Measurements from ENCODE around the gene RAB37. TPM values are rescaled to one million over a fixed set of nuclear protein-coding genes. Genes with fewer than 3 reads are reported as not detected.

The RAB37 gene
- total RNA-seq, 2 experiments from 2014 or later = 19.0 to 21.1 TPM

DNA sequence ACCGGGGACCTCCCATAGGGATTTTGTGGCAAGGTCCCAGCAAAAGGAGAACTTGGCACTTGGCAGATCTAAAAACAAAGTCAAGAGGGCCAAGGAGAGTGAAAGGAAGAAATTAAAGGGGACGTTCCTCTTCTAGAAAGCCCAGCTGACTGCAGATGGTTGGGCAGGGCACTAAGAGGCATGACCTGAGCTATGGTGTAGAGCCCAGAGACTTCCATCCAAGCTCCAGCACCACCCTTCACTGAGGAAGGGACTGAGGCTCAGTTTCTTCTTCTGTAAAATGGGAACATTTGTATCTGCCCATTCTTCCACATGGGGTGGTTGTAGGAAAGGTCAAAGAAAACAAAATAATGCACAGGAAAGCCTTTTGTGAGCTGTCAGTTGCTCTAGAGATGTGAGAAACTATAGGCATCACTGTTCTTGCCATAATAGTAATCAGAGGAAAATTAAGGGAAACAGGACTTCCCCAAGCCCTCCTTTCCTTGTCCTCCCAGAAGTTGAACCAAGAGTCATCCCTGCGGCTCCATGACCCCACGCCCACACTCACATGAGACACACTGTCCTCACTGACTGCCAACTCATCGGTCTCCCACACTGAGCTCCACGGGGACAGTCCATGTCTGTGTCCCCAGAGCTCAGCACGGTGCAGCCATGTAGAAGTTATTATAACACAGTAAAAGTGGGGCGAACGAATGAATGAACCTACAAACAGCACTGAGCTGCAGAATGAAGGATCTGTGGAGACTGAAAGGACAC is 34.8 kb upstream of the RAB37 start:
- no peaks in the 10 kb centered on the region for H3K36me3 ChIP-seq (ENCODE audit: insufficient read depth, low read length)
- Mint-ChIP-seq H3K36me3 (ENCODE audit: low read depth) (no peaks in the 10 kb centered on the region), H3K9me3 (no peaks in the 10 kb centered on the region), H3K4me1 (ENCODE audit: low read depth) (no peaks in the 10 kb centered on the region), H3K27me3 (no peaks in the 10 kb centered on the region), H3K27ac (no peak overlapping the region), H3K4me3 (no peak overlapping the region)
- no peak overlapping the region for H3K27ac ChIP-seq (ENCODE audit: low read depth in 1 of 2, low read length in 2 of 2)
- no peaks in the 10 kb centered on the region for H3K9me3 ChIP-seq (ENCODE audit: control insufficient read depth in 1 of 2, insufficient read depth in 1 of 2, low read length in 2 of 2)
- CTCF ChIA-PET = interaction anchor here (0.7 kb wide), 1 partner anchor 311 kb away, joined by 4 read pairs; no protein-coding TSS in a partner anchor
- H3K27me3 ChIP-seq (ENCODE audit: control insufficient read depth in 1 of 2, insufficient read depth in 2 of 2, low read length in 2 of 2) = no peaks in the 10 kb centered on the region
- intact Hi-C loops (cut with DNase I, micrococcal nuclease) = no loop called here
- POLR2A ChIA-PET = no interaction called here
- DNase-seq = no peak
- no peak overlapping the region for H3K4me3 ChIP-seq (ENCODE audit: low read length)
- TF ChIP-seq, protein P1, sequence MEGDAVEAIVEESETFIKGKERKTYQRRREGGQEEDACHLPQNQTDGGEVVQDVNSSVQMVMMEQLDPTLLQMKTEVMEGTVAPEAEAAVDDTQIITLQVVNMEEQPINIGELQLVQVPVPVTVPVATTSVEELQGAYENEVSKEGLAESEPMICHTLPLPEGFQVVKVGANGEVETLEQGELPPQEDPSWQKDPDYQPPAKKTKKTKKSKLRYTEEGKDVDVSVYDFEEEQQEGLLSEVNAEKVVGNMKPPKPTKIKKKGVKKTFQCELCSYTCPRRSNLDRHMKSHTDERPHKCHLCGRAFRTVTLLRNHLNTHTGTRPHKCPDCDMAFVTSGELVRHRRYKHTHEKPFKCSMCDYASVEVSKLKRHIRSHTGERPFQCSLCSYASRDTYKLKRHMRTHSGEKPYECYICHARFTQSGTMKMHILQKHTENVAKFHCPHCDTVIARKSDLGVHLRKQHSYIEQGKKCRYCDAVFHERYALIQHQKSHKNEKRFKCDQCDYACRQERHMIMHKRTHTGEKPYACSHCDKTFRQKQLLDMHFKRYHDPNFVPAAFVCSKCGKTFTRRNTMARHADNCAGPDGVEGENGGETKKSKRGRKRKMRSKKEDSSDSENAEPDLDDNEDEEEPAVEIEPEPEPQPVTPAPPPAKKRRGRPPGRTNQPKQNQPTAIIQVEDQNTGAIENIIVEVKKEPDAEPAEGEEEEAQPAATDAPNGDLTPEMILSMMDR (IDR thresholded peaks at IDR 0.05) = no peak
- ATAC-seq (ENCODE audit: poor library complexity) = no peak
- no peaks in the 10 kb centered on the region for H3K4me1 ChIP-seq (ENCODE audit: insufficient read depth, low read length)

DNA sequence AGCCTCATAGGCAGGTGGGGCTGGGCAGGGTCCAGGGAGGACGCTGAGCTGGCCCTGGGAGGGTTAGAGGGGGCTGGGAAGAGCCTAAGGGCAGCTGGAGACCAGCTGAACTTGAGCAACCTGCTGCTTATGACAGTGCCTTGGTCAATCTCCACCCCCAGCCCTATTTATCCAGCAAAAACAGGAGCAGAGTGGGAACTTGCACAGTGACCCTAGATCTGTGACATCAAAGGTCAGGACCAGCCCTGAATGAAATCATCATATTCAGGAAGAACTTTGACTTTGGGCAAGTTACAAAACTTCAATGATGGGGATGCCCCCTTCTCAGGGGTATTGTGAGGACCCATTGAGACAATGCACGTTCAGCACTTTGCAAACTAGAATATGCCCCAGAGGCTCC is 33.7 kb upstream of the RAB37 start:
- Histone ChIP-seq H3K9me3 (ENCODE audit: control insufficient read depth in 1 of 2, insufficient read depth in 1 of 2, low read length in 2 of 2) (no peaks in the 10 kb centered on the region), H3K36me3 (ENCODE audit: insufficient read depth, low read length) (no peaks in the 10 kb centered on the region), H3K27ac (ENCODE audit: low read depth in 1 of 2, low read length in 2 of 2) (no peak overlapping the region), H3K27me3 (ENCODE audit: control insufficient read depth in 1 of 2, insufficient read depth in 2 of 2, low read length in 2 of 2) (no peaks in the 10 kb centered on the region), H3K4me1 (ENCODE audit: insufficient read depth, low read length) (no peaks in the 10 kb centered on the region), H3K4me3 (ENCODE audit: low read length) (no peak overlapping the region)
- H3K27ac Mint-ChIP-seq = no peak overlapping the region
- intact Hi-C loops (cut with DNase I, micrococcal nuclease) = no loop called here
- DNase-seq (no peak), ATAC-seq (ENCODE audit: poor library complexity) (no peak)
- H3K27me3 Mint-ChIP-seq = no peaks in the 10 kb centered on the region
- CTCF ChIA-PET = no interaction called here
- no peaks in the 10 kb centered on the region for H3K9me3 Mint-ChIP-seq
- POLR2A ChIA-PET = no interaction called here
- TF ChIP-seq, protein P1 (IDR thresholded peaks at IDR 0.05) = no peak
- H3K4me3 Mint-ChIP-seq = no peak overlapping the region
- no peaks in the 10 kb centered on the region for H3K4me1 Mint-ChIP-seq (ENCODE audit: low read depth)
- no peaks in the 10 kb centered on the region for H3K36me3 Mint-ChIP-seq (ENCODE audit: low read depth)

DNA sequence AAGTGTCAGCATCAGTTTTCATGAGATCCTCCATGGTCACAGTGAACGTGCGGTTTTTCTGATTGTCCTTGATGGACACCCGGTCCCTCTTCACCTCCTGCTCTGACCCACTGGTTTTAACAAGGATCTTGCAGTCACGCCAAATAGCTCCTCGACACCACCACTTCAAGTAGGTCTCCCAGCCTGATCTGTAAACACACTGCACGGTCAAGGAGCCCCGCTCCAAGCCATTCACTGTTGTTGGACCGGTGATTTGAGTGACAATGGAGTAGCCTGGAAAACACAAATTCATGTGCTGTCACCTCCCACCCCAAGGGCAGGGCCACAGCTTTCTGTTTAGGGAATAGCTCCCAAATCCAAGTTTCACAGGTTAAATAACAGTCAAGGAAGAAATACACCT is 32.5 kb upstream of the RAB37 start:
- no peak overlapping the region for H3K27ac ChIP-seq (ENCODE audit: low read depth in 1 of 2, low read length in 2 of 2)
- no peak for DNase-seq
- intact Hi-C loops (cut with DNase I, micrococcal nuclease) = no loop called here
- no peaks in the 10 kb centered on the region for H3K4me1 ChIP-seq (ENCODE audit: insufficient read depth, low read length)
- no peaks in the 10 kb centered on the region for H3K27me3 ChIP-seq (ENCODE audit: control insufficient read depth in 1 of 2, insufficient read depth in 2 of 2, low read length in 2 of 2)
- Mint-ChIP-seq H3K9me3 (no peaks in the 10 kb centered on the region), H3K27ac (no peak overlapping the region), H3K36me3 (ENCODE audit: low read depth) (no peaks in the 10 kb centered on the region), H3K4me1 (ENCODE audit: low read depth) (no peaks in the 10 kb centered on the region), H3K27me3 (no peaks in the 10 kb centered on the region), H3K4me3 (no peak overlapping the region)
- H3K36me3 ChIP-seq (ENCODE audit: insufficient read depth, low read length) = no peaks in the 10 kb centered on the region
- TF ChIP-seq, protein P1 (IDR thresholded peaks at IDR 0.05) = no peak
- ATAC-seq (ENCODE audit: poor library complexity) = no peak
- H3K9me3 ChIP-seq (ENCODE audit: control insufficient read depth in 1 of 2, insufficient read depth in 1 of 2, low read length in 2 of 2) = no peaks in the 10 kb centered on the region
- CTCF ChIA-PET = interaction anchor here (0.6 kb wide), 1 partner anchor 8 kb away, joined by 3 read pairs; the partner anchor contains the start of gene CD300LF
- no peak overlapping the region for H3K4me3 ChIP-seq (ENCODE audit: low read length)
- POLR2A ChIA-PET = no interaction called here
